HG02763 (cell line): ENCODE results near the gene KRT10.
"Not testable (repeated sequence)": the region's sequence is repeated elsewhere in the genome, so short reads cannot be mapped to it uniquely, and the experiment has no call there.

Experiments
- ATAC-seq: cut with Tn5 transposase; IDR thresholded peaks from one replicate; pipeline ENCODE4 v1.9.1; 2021; ENCODE audit warnings: mild to moderate bottlenecking, moderate library complexity; ENCODE audit not compliant: unreplicated experiment

KRT10 gene

GRCh38 chr17:40836020-40836419 lies 13.6 kb upstream of the KRT10 start:
- no peak for ATAC-seq

- no peak for ATAC-seq
These were observed 11.5 kb upstream of the KRT10 start for GRCh38 chr17:40833882-40834281.

GRCh38 chr17:40832840-40833239 lies 10.4 kb upstream of the KRT10 start:
- ATAC-seq = no peak

GRCh38 chr17:40830085-40830776 lies 7.8 kb upstream of the KRT10 start:
- no peak for ATAC-seq

- ATAC-seq = no peak
These were observed 6.1 kb upstream of the KRT10 start for GRCh38 chr17:40828454-40829044.

- no peak for ATAC-seq
These were observed 5.5 kb upstream of the KRT10 start for GRCh38 chr17:40827746-40828453.

- no peak for ATAC-seq
These were observed 3.2 kb upstream of the KRT10 start for GRCh38 chr17:40825599-40825998.

- ATAC-seq = no peak
These were observed 1.8 kb upstream of the KRT10 start for GRCh38 chr17:40824015-40824832.

- no peak for ATAC-seq
These were observed 878 bp downstream of the KRT10 start for GRCh38 chr17:40821536-40821935.

GRCh38 chr17:40820228-40820838 lies 2.1 kb downstream of the KRT10 start:
- no peak for ATAC-seq

GRCh38 chr17:40819528-40820125 lies 2.8 kb downstream of the KRT10 start:
- ATAC-seq = no peak

GRCh38 chr17:40818733-40819527 lies 3.5 kb downstream of the KRT10 start:
- peak; percentile 93 for ATAC-seq

GRCh38 chr17:40818343-40818732 lies 4.1 kb downstream of the KRT10 start:
- no peak for ATAC-seq

GRCh38 chr17:40817103-40817682 lies 5.2 kb downstream of the KRT10 start:
- no peak for ATAC-seq

- no peak for ATAC-seq
These were observed 5.8 kb downstream of the KRT10 start for GRCh38 chr17:40816569-40816968.

GRCh38 chr17:40815381-40815780 lies 7.0 kb downstream of the KRT10 start:
- no peak for ATAC-seq

GRCh38 chr17:40814657-40815056 lies 7.8 kb downstream of the KRT10 start:
- not testable (repeated sequence) for ATAC-seq

GRCh38 chr17:40813804-40814203 lies 8.6 kb downstream of the KRT10 start:
- ATAC-seq = no peak

- no peak for ATAC-seq
These were observed 9.8 kb downstream of the KRT10 start for GRCh38 chr17:40812639-40813038.
